Stomach (tissue), 4 donors: Measurements from ENCODE around the gene RPUSD3.

Source experiments
- CTCF ChIP-seq, 7 experiments: fragments of 450-650 bp in 4 of 7; fragments of 200-600 bp in 3 of 7; sonication (generic) in 3 of 7; IDR thresholded peaks; one replicate each; pipeline ENCODE4 v1.5.1; 2016 to 2019; ENCODE audit warnings: antibody characterized with exemption in 7 of 7, control low read depth in 2 of 7, mild to moderate bottlenecking in 1 of 7
- EP300 ChIP-seq: sonication (generic); formaldehyde crosslinking; IDR thresholded peaks from one replicate; pipeline ENCODE4 v1.6.1; 2017; ENCODE audit warnings: antibody characterized with exemption
- POLR2A ChIP-seq, 4 donors: fragments of 450-650 bp; IDR thresholded peaks; one replicate each; pipeline ENCODE4 v1.6.1; 2016; ENCODE audit warnings: antibody characterized with exemption in 4 of 4, control low read depth in 2 of 4, mild to moderate bottlenecking in 1 of 4, moderate library complexity in 1 of 4
- POLR2AphosphoS5 ChIP-seq, 3 donors: sonication (generic); formaldehyde crosslinking; IDR thresholded peaks; one replicate each; pipeline ENCODE4 v1.6.1; 2016; ENCODE audit warnings: antibody characterized with exemption in 3 of 3

GRCh38 chr3:9843715-9844438 is at the start of gene RPUSD3:
- TF ChIP-seq CTCF (IDR thresholded peaks at IDR 0.05) = no peak
- TF ChIP-seq POLR2A (IDR thresholded peaks at IDR 0.05) = no peak
- peak; percentile 66 to 94 (median 81) for TF ChIP-seq POLR2AphosphoS5 (IDR thresholded peaks at IDR 0.05)
- TF ChIP-seq EP300 = no peak
